K562 (cell line): ENCODE data around the gene SPX. TPM values are rescaled to one million over a fixed set of nuclear protein-coding genes. Genes with fewer than 3 reads are reported as not detected.

ENCODE experiments used
- polyA plus RNA-seq, 8 experiments: library from polyadenylated mRNA; depleted of rRNA in 4 of 8; stranded (reverse) in 5 of 8; unstranded in 3 of 8; fragments of >200 nt; fragmentation: Nextera tagmentation in 2 of 8; fragmentation: Illumina TruSeq in 1 of 8; extraction: Ambion mirVana in 2 of 8; extraction: Trizol in 1 of 8; gene quantifications; 2 replicates each; pipeline versions ENCODE4 v1.2.1 to v1.2.3, GENCODE V29; 2011 to 2014; ENCODE audit warnings: inconsistent platforms in 1 of 8, missing spikeins in 1 of 8
- total RNA-seq, 7 experiments: library from RNA; depleted of rRNA in 6 of 7; stranded (reverse); fragments of >200 nt in 6 of 7; fragmentation: Illumina TruSeq in 2 of 7; extraction: Trizol in 2 of 7; gene quantifications; 2 replicates each; pipeline versions ENCODE4 v1.2.1 to v1.2.3, GENCODE V29; 2011 to 2021; ENCODE audit warnings: low replicate concordance in 1 of 7
- TF ChIP-seq, protein P1 (sequence below): fragments of 450-650 bp; IDR thresholded peaks from 2 replicates; pipeline ENCODE4 v1.6.1; 2016; ENCODE audit warnings: mild to moderate bottlenecking, moderate library complexity

The SPX gene
- total and polyA plus RNA-seq, 9 of the 15 experiments (the other 6 are each of a cell fraction or from before 2014, with no cell fraction given), result 0.06 to 0.40 (median 0.14) TPM

DNA sequence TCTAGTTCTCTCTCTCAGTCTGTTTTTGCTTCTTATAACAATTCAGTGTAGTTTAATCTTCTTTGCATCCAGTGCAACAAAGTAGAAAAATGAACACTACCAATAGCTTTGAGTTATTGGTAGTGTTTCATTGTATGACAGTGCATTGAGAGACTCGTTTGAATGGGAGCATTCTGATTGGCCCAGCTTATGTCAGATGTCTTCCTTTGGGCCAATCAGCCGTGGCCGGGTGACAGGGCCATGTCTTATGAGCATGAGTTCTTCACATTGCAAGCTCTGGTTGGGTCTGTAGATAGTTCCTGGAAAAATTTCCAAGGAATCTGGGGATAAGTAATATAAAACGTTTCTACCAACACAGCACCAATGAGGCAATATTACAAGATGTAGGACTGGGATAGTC, 42.0 kb downstream of the SPX start (continued):
- TF ChIP-seq, protein P1, sequence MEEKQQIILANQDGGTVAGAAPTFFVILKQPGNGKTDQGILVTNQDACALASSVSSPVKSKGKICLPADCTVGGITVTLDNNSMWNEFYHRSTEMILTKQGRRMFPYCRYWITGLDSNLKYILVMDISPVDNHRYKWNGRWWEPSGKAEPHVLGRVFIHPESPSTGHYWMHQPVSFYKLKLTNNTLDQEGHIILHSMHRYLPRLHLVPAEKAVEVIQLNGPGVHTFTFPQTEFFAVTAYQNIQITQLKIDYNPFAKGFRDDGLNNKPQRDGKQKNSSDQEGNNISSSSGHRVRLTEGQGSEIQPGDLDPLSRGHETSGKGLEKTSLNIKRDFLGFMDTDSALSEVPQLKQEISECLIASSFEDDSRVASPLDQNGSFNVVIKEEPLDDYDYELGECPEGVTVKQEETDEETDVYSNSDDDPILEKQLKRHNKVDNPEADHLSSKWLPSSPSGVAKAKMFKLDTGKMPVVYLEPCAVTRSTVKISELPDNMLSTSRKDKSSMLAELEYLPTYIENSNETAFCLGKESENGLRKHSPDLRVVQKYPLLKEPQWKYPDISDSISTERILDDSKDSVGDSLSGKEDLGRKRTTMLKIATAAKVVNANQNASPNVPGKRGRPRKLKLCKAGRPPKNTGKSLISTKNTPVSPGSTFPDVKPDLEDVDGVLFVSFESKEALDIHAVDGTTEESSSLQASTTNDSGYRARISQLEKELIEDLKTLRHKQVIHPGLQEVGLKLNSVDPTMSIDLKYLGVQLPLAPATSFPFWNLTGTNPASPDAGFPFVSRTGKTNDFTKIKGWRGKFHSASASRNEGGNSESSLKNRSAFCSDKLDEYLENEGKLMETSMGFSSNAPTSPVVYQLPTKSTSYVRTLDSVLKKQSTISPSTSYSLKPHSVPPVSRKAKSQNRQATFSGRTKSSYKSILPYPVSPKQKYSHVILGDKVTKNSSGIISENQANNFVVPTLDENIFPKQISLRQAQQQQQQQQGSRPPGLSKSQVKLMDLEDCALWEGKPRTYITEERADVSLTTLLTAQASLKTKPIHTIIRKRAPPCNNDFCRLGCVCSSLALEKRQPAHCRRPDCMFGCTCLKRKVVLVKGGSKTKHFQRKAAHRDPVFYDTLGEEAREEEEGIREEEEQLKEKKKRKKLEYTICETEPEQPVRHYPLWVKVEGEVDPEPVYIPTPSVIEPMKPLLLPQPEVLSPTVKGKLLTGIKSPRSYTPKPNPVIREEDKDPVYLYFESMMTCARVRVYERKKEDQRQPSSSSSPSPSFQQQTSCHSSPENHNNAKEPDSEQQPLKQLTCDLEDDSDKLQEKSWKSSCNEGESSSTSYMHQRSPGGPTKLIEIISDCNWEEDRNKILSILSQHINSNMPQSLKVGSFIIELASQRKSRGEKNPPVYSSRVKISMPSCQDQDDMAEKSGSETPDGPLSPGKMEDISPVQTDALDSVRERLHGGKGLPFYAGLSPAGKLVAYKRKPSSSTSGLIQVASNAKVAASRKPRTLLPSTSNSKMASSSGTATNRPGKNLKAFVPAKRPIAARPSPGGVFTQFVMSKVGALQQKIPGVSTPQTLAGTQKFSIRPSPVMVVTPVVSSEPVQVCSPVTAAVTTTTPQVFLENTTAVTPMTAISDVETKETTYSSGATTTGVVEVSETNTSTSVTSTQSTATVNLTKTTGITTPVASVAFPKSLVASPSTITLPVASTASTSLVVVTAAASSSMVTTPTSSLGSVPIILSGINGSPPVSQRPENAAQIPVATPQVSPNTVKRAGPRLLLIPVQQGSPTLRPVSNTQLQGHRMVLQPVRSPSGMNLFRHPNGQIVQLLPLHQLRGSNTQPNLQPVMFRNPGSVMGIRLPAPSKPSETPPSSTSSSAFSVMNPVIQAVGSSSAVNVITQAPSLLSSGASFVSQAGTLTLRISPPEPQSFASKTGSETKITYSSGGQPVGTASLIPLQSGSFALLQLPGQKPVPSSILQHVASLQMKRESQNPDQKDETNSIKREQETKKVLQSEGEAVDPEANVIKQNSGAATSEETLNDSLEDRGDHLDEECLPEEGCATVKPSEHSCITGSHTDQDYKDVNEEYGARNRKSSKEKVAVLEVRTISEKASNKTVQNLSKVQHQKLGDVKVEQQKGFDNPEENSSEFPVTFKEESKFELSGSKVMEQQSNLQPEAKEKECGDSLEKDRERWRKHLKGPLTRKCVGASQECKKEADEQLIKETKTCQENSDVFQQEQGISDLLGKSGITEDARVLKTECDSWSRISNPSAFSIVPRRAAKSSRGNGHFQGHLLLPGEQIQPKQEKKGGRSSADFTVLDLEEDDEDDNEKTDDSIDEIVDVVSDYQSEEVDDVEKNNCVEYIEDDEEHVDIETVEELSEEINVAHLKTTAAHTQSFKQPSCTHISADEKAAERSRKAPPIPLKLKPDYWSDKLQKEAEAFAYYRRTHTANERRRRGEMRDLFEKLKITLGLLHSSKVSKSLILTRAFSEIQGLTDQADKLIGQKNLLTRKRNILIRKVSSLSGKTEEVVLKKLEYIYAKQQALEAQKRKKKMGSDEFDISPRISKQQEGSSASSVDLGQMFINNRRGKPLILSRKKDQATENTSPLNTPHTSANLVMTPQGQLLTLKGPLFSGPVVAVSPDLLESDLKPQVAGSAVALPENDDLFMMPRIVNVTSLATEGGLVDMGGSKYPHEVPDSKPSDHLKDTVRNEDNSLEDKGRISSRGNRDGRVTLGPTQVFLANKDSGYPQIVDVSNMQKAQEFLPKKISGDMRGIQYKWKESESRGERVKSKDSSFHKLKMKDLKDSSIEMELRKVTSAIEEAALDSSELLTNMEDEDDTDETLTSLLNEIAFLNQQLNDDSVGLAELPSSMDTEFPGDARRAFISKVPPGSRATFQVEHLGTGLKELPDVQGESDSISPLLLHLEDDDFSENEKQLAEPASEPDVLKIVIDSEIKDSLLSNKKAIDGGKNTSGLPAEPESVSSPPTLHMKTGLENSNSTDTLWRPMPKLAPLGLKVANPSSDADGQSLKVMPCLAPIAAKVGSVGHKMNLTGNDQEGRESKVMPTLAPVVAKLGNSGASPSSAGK, result 0 out of 2 replicates have a peak, but pooled peaks have one; percentile 24
- TF ChIP-seq, all 486 proteins: peak for 2
